NCI-H1694 treated with DMSO at 0.1 percent for 48 hours (cell line): Measurements from ENCODE around the gene THSD7A.
A peak's percentile ranks its signal among the peaks of the same experiment; 100 is the strongest.

Source experiments
- DNase-seq: peaks from one replicate; lab custom pipeline; 2025; lab: John Stamatoyannopoulos, UW

The THSD7A gene

GRCh38 chr7:11506417-11506816 is 325.6 kb downstream of the THSD7A start:
- DNase-seq = no peak

GRCh38 chr7:11505471-11505985 is 326.5 kb downstream of the THSD7A start:
- peak; percentile 5 for DNase-seq

- no peak for DNase-seq
Observed at GRCh38 chr7:11492307-11492706, 339.7 kb downstream of the THSD7A start.

GRCh38 chr7:11491811-11492210 is 340.2 kb downstream of the THSD7A start:
- DNase-seq = no peak

GRCh38 chr7:11489280-11489679 is 342.7 kb downstream of the THSD7A start:
- DNase-seq = no peak

- no peak for DNase-seq
Observed at GRCh38 chr7:11486271-11486670, 345.7 kb downstream of the THSD7A start.

GRCh38 chr7:11485636-11486035 is 346.4 kb downstream of the THSD7A start:
- no peak for DNase-seq

GRCh38 chr7:11480143-11480542 is 351.9 kb downstream of the THSD7A start:
- DNase-seq = no peak

- DNase-seq = no peak
Observed at GRCh38 chr7:11478882-11479281, 353.1 kb downstream of the THSD7A start.

GRCh38 chr7:11478426-11478825 is 353.6 kb downstream of the THSD7A start:
- DNase-seq = no peak

GRCh38 chr7:11474902-11475585 is 357.0 kb downstream of the THSD7A start:
- DNase-seq = no peak

- DNase-seq = no peak
Observed at GRCh38 chr7:11473807-11474424, 358.1 kb downstream of the THSD7A start.

GRCh38 chr7:11473220-11473619 is 358.8 kb downstream of the THSD7A start:
- DNase-seq = no peak

- no peak for DNase-seq
Observed at GRCh38 chr7:11472646-11473045, 359.4 kb downstream of the THSD7A start.

- DNase-seq = no peak
Observed at GRCh38 chr7:11471255-11471654, 360.7 kb downstream of the THSD7A start.

- DNase-seq = no peak
Observed at GRCh38 chr7:11469028-11469745, 362.8 kb downstream of the THSD7A start.

GRCh38 chr7:11466517-11467105 is 365.4 kb downstream of the THSD7A start:
- no peak for DNase-seq

GRCh38 chr7:11464624-11465023 is 367.4 kb downstream of the THSD7A start:
- DNase-seq = no peak

- no peak for DNase-seq
Observed at GRCh38 chr7:11461946-11462345, 370.1 kb downstream of the THSD7A start.

- DNase-seq = no peak
Observed at GRCh38 chr7:11458736-11459483, 373.1 kb downstream of the THSD7A start.

- DNase-seq = no peak
Observed at GRCh38 chr7:11457419-11457818, 374.6 kb downstream of the THSD7A start.

GRCh38 chr7:11456574-11456973 is 375.4 kb downstream of the THSD7A start:
- DNase-seq = no peak
